Inflammatory macrophage treated with lipopolysaccharide for 1 hour (primary cell): Measurements from ENCODE around the gene ARHGAP31.
"Not testable (repeated sequence)": the region's sequence is repeated elsewhere in the genome, so short reads cannot be mapped to it uniquely, and the experiment has no call there.

Source experiments
- DNase-seq, 2 donors: peaks; one replicate each; pipeline ENCODE4 v3.0.0-alpha.2; 2020 to 2022

Gene ARHGAP31

GRCh38 chr3:119352034-119352609, 57.9 kb downstream of the ARHGAP31 start:
- DNase-seq = peak; percentile 64 to 88

- DNase-seq = peak; percentile 49 to 69
Measured at GRCh38 chr3:119352863-119353527, 58.8 kb downstream of the ARHGAP31 start.

GRCh38 chr3:119355608-119356007, 61.4 kb downstream of the ARHGAP31 start:
- not testable (repeated sequence) for DNase-seq

- peak in 1 of 2 donors; percentile 35 for DNase-seq
Measured at GRCh38 chr3:119356646-119357045, 62.5 kb downstream of the ARHGAP31 start.

- no peak for DNase-seq
Measured at GRCh38 chr3:119357190-119357589, 63.0 kb downstream of the ARHGAP31 start.

GRCh38 chr3:119359476-119360326, 65.5 kb downstream of the ARHGAP31 start:
- peak; percentile 16 to 28 for DNase-seq

- DNase-seq = no peak
Measured at GRCh38 chr3:119360736-119361462, 66.7 kb downstream of the ARHGAP31 start.

- DNase-seq = no peak
Measured at GRCh38 chr3:119362010-119362409, 67.8 kb downstream of the ARHGAP31 start.

GRCh38 chr3:119362940-119363725, 69.0 kb downstream of the ARHGAP31 start:
- DNase-seq = no peak

GRCh38 chr3:119364401-119364800, 70.2 kb downstream of the ARHGAP31 start:
- no peak for DNase-seq

GRCh38 chr3:119365418-119365817, 71.2 kb downstream of the ARHGAP31 start:
- no peak for DNase-seq

GRCh38 chr3:119367000-119367399, 72.8 kb downstream of the ARHGAP31 start:
- no peak for DNase-seq

GRCh38 chr3:119368298-119368697, 74.1 kb downstream of the ARHGAP31 start:
- DNase-seq = no peak

GRCh38 chr3:119371786-119372185, 77.6 kb downstream of the ARHGAP31 start:
- DNase-seq = not testable (repeated sequence)

- no peak for DNase-seq
Measured at GRCh38 chr3:119375106-119375505, 80.9 kb downstream of the ARHGAP31 start.

GRCh38 chr3:119375510-119375909, 81.3 kb downstream of the ARHGAP31 start:
- no peak for DNase-seq

GRCh38 chr3:119376758-119377157, 82.6 kb downstream of the ARHGAP31 start:
- no peak for DNase-seq

- DNase-seq = no peak
Measured at GRCh38 chr3:119378259-119378803, 84.1 kb downstream of the ARHGAP31 start.

GRCh38 chr3:119380697-119381096, 86.5 kb downstream of the ARHGAP31 start:
- no peak for DNase-seq

GRCh38 chr3:119382134-119382533, 88.0 kb downstream of the ARHGAP31 start:
- no peak for DNase-seq

- no peak for DNase-seq
Measured at GRCh38 chr3:119388577-119388976, 94.4 kb downstream of the ARHGAP31 start.

GRCh38 chr3:119395923-119396358, 101.8 kb downstream of the ARHGAP31 start:
- DNase-seq = no peak
